HL-60 (cell line): ENCODE data around the gene ACOX2.

Experiments
- CTCF ChIP-seq: IDR thresholded peaks from one replicate; pipeline ENCODE4 v1.5.1; 2011; ENCODE audit warnings: low read length, control low read depth, inconsistent platforms; ENCODE audit not compliant: insufficient read depth
- POLR2AphosphoS5 ChIP-seq: IDR thresholded peaks from 2 replicates; pipeline ENCODE4 v1.6.1; 2012; ENCODE audit warnings: low read depth

GRCh38 chr3:58508437-58508836 lies 28.6 kb downstream of the ACOX2 start:
- TF ChIP-seq POLR2AphosphoS5 (no peak), CTCF (no peak)
